GM12892 (cell line): ENCODE data around the gene PAPSS1.

ENCODE experiments used
- POLR2A ChIP-seq: IDR thresholded peaks from 2 replicates; pipeline ENCODE4 v1.6.1; 2011; ENCODE audit warnings: low read depth, low read length, control low read depth
- POLR2AphosphoS5 ChIP-seq: IDR thresholded peaks from 2 replicates; pipeline ENCODE4 v1.6.1; 2011; ENCODE audit warnings: low read depth, low read length, control low read depth
- TAF1 ChIP-seq: IDR thresholded peaks from 2 replicates; pipeline ENCODE4 v1.6.1; 2011; ENCODE audit warnings: low read depth, mild to moderate bottlenecking, control low read depth, low read length, borderline replicate concordance

- TF ChIP-seq POLR2AphosphoS5 (no peak), POLR2A (no peak), TAF1 (no peak)
Measured at GRCh38 chr4:107579099-107579498, 140.9 kb downstream of the PAPSS1 start.
